Transverse colon (tissue), 4 donors: ENCODE results near the gene CXorf49B. TPM values are rescaled to one million over a fixed set of nuclear protein-coding genes. Genes with fewer than 3 reads are reported as not detected.

ENCODE experiments used
- DNase-seq: peaks from one replicate; pipeline ENCODE4 v3.0.0-alpha.2; 2019
- H3K27ac ChIP-seq, 4 donors: fragments of 200-600 bp; sonication (generic); 2 replicates each; pipeline ENCODE4 v1.5.1; 2016 to 2018; ENCODE audit warnings: inconsistent platforms in 4 of 4
- H3K27me3 ChIP-seq: fragments of 200-600 bp; sonication (generic); 2 replicates; pipeline ENCODE4 v1.5.1; 2017; ENCODE audit warnings: inconsistent platforms
- H3K36me3 ChIP-seq, 4 donors: fragments of 200-600 bp; sonication (generic); 2 replicates each; pipeline ENCODE4 v1.5.1; 2017 to 2019; ENCODE audit warnings: inconsistent platforms in 4 of 4
- H3K4me1 ChIP-seq, 4 donors: fragments of 200-600 bp; sonication (generic); 2 replicates each; pipeline ENCODE4 v1.5.1; 2017 to 2020; ENCODE audit warnings: inconsistent platforms in 4 of 4
- H3K4me3 ChIP-seq, 4 donors: fragments of 200-600 bp; sonication (generic); 1 replicate in 1 of 4; 2 replicates in 3 of 4; pipeline versions ENCODE4 v1.5.1 to v1.6.1; 2017 to 2019; ENCODE audit warnings: inconsistent platforms in 4 of 4
- H3K9me3 ChIP-seq, 2 donors: fragments of 200-600 bp; sonication (generic); 2 replicates each; pipeline ENCODE4 v1.5.1; 2017 to 2019; ENCODE audit warnings: inconsistent platforms in 2 of 2
- CTCF ChIP-seq, 5 experiments: fragments of 200-600 bp in 3 of 5; fragments of 450-650 bp in 2 of 5; sonication (generic) in 3 of 5; IDR thresholded peaks; 1 replicate in 2 of 5; 2 replicates in 3 of 5; pipeline ENCODE4 v1.5.1; 2016 to 2017; ENCODE audit warnings: antibody characterized with exemption in 5 of 5, inconsistent platforms in 3 of 5, mild to moderate bottlenecking in 2 of 5, moderate library complexity in 1 of 5
- EP300 ChIP-seq: sonication (generic); formaldehyde crosslinking; IDR thresholded peaks from one replicate; pipeline ENCODE4 v1.6.1; 2017; ENCODE audit warnings: antibody characterized with exemption, low read depth
- POLR2A ChIP-seq: fragments of 450-650 bp; IDR thresholded peaks from one replicate; pipeline ENCODE4 v1.6.1; 2016; ENCODE audit warnings: antibody characterized with exemption, mild to moderate bottlenecking, moderate library complexity
- POLR2AphosphoS5 ChIP-seq, 3 donors: sonication (generic); formaldehyde crosslinking; IDR thresholded peaks; one replicate each; pipeline ENCODE4 v1.6.1; 2016; ENCODE audit warnings: antibody characterized with exemption in 3 of 3
- WGBS, 2 donors: methylation state at CpG; one replicate each; pipeline ENCODE4 v1.1.5; 2018; ENCODE audit warnings: low coverage in 1 of 2; 5-methylcytosine and 5-hydroxymethylcytosine counted together
- in situ Hi-C, 4 donors: fragments of 200-750 bp; cut with MboI; loops; one replicate each; pipeline versions ENCODE4 v1.15.0 to v1.15.1; 2017; ENCODE audit warnings: low sequenced_read_pairs in 3 of 4, low pct_ligation_motif_present in 1 of 4, low pct_unique_long_range_greater_than_20kb in 1 of 4
- intact Hi-C: fragments of 100-400 bp; cut with DNase I; formaldehyde crosslinking; loops from one replicate; pipeline ENCODE4 v1.15.1; 2023; ENCODE audit warnings: low total_unique reads
- small RNA-seq, 4 donors: library from RNA; depleted of rRNA; stranded (forward); fragments of <200 nt; gene quantifications; one replicate each; pipeline ENCODE3, GENCODE V24; 2016
- total RNA-seq, 4 donors: library from RNA; depleted of rRNA; stranded (reverse); fragments of >200 nt; gene quantifications; one replicate each; pipeline ENCODE4 v1.1.0, GENCODE V29; 2016

The CXorf49B gene
- total RNA-seq, 4 donors from 2014 or later: not detected

DNA sequence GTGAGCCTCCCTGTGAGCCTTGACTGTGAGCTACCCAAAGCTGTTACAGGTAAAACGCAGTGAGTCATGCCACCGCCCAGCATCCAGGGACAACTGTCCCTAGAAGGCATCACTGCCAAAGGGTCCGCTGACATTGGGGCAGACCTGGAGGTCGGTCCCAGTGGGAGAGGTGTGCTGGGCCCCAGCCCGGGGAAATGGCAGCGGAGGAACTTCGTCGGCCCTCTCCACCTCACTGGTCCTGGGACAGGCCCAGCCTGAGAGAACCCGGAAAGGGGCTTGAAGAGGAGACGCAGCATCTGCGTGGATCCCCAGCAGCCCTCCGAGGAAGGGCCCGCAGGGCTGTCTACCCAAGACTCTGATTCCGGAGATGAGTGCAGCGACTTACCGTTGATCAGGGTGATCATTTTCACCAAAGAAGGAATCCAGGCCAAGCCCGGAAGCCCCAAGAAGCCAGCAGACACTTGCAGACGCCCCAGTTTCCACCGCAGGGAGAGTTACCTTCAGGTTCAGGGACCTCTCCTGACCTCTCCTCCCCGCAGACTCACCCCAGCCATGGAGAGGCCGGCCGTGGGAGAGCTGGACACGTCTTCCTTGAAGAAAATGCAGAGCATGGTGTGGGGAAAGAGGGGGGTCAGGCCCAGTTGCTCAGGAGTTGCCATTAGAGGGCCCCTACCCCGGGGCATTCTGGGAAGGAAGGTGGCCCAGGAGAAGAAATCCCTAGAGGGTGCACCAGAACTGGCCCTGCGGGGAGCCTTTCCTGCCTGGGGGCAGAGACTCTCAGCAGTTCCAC lies 51.2 kb downstream of the CXorf49B start:
- H3K9me3 ChIP-seq: no peaks in the 10 kb centered on the region
- in situ Hi-C loops: no loop called here
- no peaks in the 10 kb centered on the region for H3K4me1 ChIP-seq
- no peak overlapping the region for H3K27ac ChIP-seq
- H3K27me3 ChIP-seq: no peaks in the 10 kb centered on the region
- 80% methylated on average over 21 of the region's 25 CpGs; no CpG with 5 or more reads in 1 of the 2 donors for WGBS, 2 donors
- TF ChIP-seq POLR2AphosphoS5 (IDR thresholded peaks at IDR 0.05) (no peak), EP300 (no peak), CTCF (IDR thresholded peaks at IDR 0.05) (no peak), POLR2A (no peak)
- H3K36me3 ChIP-seq: no peaks in the 10 kb centered on the region
- intact Hi-C loops: no loop called here
- DNase-seq: no peak
- H3K4me3 ChIP-seq: no peak overlapping the region

DNA sequence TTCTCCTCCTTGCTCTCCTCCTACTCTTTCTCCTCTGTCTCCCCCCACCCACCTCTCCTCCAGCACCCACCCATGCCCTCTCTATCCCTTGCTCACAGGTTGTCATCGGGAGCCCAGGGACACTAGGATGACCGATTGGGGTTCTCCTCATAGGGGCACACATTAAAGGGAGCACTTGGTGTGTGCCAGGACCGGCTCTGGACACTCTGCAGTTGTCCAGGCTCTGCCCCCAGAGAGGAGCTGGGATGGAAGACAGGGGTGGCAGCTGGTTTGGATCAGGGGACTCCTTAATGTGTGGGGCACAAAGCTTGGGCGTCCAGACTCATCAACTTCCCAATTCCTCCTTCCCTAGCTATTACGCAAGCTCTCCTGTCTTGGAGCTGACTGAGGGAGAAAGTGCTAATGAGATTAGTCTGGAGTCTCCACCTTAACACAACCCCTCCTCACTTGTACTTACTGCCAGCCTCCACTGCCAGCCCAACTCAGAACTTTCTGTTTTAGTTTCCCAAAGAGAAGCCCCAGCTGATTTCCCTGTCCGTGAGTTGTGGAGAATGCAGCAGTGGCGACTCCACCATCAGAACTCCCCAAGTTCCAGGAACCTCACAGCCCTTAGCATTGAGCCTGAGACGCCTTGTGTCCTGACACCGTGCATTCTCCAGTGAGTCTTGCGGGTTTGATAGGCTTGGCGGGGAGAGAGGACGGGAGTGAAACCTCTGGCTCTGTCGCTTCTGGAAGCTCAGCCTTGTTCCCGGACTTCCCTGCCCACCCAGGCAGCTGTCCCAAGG lies 52.2 kb downstream of the CXorf49B start:
- Histone ChIP-seq H3K4me3 (no peak overlapping the region), H3K9me3 (no peaks in the 10 kb centered on the region), H3K27me3 (no peaks in the 10 kb centered on the region), H3K27ac (no peak overlapping the region), H3K4me1 (no peaks in the 10 kb centered on the region), H3K36me3 (no peaks in the 10 kb centered on the region)
- in situ Hi-C loops: no loop called here
- 79 to 80% methylated on average over 1 to 14 of the region's 14 CpGs for whole genome bisulfite sequencing, 2 donors
- no peak for DNase-seq
- intact Hi-C loops: no loop called here
- TF ChIP-seq POLR2AphosphoS5 (IDR thresholded peaks at IDR 0.05): no peak
- no peak for TF ChIP-seq EP300
- TF ChIP-seq CTCF (IDR thresholded peaks at IDR 0.05): no peak
- no peak for TF ChIP-seq POLR2A

GRCh38 chrX:71815906-71816156 lies 52.7 kb downstream of the CXorf49B start:
- Histone ChIP-seq H3K36me3 (no peaks in the 10 kb centered on the region), H3K4me3 (no peak overlapping the region), H3K9me3 (no peaks in the 10 kb centered on the region), H3K27me3 (no peaks in the 10 kb centered on the region), H3K4me1 (no peaks in the 10 kb centered on the region), H3K27ac (no peak overlapping the region)
- TF ChIP-seq EP300 (no peak), POLR2AphosphoS5 (IDR thresholded peaks at IDR 0.05) (no peak), POLR2A (no peak)
- DNase-seq: no peak
- WGBS, 2 donors: 50% methylated on average over 2 of the region's 2 CpGs; no CpG with 5 or more reads in 1 of the 2 donors
- in situ Hi-C loops: no loop called here
- intact Hi-C loops: no loop called here

Small RNA genes within 50 kb of the gene (small RNA-seq; reads per million reads assigned to genes)
- gene BX276092.1 (0 reads per million in 4 donors), gene BX276092.6 (0 reads per million in 4 donors), gene BX276092.8 (0 reads per million in 4 donors)

Other genes starting within 250 kb of the CXorf49B start
- 100 to 1,000 TPM; 146 to 307 (median 237) TPM for gene OGT, start 230.2 kb upstream of the CXorf49B start, total RNA-seq
- 1 to 10 TPM; 1.9 to 3.7 (median 3.0) TPM for gene GCNA, start 184.9 kb upstream of the CXorf49B start, total RNA-seq
- gene CXCR3, start 144.8 kb upstream of the CXorf49B start, total RNA-seq: 1 to 10 TPM in 3 of 4 donors, not detected in 1; 1.1 to 3.5 (median 1.3) TPM
- not detected for gene CXorf49, start 45.1 kb upstream of the CXorf49B start, total RNA-seq
- gene NHSL2, start 147.5 kb downstream of the CXorf49B start, total RNA-seq: 1 to 10 TPM; 1.6 to 6.0 (median 3.6) TPM